ENCODE measurements around the gene PPARD.

- TF ChIP-seq POLR2A (IDR thresholded peaks at IDR 0.05) = no peak
- no peak for TF ChIP-seq CTCF (IDR thresholded peaks at IDR 0.05)
These were observed 128.3 kb downstream of the PPARD start for GRCh38 chr6:35470663-35471120.
